Femur (tissue), 1 donor: ENCODE measurements around the gene PXK.

Source experiments
- DNase-seq: peaks from one replicate; pipeline ENCODE4 v3.0.0-alpha.2; 2017

Gene PXK

DNA sequence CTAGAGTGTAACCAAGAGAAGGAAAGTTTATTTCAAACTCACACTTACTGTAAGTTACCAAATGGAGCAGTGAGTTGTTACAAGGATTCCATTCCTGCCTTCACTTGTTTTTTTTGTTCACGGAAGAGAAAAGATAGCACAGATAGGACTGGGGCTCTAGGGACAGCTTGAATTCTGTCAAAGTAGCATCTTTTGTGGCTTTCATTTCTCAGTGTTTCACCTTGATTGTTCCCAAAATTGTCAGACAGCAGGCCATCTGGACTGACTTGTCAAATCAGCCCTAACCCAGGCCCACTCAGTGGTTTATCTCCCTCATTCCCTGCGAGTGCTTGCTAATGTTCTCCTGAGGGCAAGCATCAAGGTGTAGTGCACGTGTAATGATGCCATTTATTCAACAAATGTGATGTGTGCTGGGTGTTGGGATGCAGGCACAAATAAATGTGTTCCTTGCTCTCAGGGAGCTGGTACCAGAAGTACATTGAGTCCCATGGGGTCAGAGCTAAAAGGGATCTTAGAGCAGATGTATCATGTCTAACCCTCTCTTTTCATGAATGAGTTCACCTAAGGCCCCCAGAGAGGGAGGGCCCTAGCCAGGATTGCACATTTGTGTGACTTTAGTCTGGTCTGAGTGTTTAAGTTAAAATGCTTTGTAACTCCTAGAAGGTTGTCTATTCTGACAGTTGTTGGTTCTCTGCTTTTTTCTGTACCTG, 51.8 kb downstream of the PXK start:
- DNase-seq, result no peak

DNA sequence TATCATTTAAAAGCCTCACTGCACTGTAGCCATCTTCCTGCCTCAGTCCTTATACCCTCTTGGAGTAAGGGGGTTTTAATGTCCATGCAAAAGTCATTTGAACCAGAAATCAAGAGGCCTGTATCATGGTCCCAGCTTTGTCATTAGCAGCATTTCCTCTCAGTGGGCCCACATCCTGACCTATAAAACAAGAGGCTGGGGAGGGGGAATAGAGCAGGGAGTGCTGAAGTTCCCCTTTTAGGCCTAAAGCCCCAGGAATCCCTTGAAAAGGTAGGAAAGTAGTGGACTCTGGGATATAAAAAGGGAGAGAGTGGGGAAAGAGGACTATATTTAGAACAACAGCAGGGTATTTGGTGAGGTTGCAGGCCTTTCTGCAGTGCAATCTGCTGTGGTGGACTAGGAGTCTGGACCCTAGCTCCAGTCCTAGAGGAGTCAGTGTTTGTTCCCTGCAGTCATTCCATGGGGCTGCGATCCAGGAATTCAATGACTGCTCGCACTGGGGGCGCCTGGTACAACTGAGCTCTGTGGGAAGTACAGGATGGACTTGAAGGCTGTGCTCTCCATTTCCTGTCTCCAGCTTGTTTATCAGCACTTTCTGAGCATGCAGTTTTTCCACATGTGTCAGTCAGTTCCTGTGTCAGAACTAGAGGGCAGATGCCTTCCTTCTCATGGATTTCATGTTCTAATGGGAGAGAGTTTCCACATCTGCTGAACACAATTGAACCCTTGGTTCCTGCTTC, 54.1 kb downstream of the PXK start:
- peak; percentile 36 for DNase-seq

- no peak for DNase-seq
Measured at GRCh38 chr3:58387650-58388546, 55.2 kb downstream of the PXK start.

GRCh38 chr3:58388550-58389091, 55.9 kb downstream of the PXK start:
- no peak for DNase-seq

DNA sequence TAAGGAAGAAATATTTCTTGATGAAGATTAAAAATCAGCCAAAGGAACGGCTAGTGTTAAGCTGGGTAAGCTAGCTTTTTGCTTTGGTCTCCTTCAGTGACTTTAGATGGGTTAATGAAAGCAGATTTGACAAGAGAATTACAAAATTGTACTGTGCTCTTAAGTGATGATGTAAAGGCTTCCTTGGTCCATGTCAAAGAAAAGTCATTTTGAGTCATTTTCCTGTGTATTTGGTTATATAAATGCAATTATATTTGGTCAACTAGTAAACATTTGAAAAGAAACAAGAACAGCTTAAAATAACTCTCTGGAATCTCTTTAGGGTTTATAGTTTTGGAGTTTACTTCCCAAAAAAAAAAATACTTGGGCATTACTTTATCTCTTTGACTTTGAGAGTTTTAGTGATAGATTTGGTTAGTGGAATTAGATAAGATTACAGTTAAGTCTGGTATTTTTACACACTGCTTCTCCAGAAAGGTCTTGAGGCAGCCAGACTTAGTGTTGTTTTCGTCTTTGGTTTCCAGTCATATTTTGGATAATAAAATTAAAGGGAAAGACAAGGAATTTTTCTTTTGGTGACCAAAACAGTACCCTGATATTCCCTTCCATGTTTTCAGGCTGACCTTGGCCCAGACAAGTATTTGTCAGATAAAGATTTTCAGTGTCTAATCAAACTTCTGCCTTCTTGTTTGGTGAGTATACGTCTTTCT, 58.6 kb downstream of the PXK start:
- DNase-seq, result no peak

DNA sequence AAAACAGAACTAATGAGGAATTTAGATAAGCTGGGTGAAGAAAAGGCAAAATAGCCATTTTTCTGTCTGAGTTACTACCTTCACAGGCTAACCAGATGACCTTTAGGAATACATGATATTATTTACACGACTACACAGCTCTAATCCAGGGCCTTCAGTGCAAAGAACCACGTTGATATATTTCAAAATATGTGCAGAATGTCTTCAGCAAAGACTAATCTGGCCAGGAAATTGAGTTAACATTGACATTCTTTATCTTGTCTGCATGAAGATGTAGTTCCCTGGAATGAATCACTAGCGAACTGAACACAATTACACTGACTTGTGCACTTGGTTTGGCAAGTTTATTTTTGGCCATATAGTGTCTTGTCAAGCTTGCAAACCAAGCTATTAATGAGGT, 59.5 kb downstream of the PXK start:
- DNase-seq, result no peak

DNA sequence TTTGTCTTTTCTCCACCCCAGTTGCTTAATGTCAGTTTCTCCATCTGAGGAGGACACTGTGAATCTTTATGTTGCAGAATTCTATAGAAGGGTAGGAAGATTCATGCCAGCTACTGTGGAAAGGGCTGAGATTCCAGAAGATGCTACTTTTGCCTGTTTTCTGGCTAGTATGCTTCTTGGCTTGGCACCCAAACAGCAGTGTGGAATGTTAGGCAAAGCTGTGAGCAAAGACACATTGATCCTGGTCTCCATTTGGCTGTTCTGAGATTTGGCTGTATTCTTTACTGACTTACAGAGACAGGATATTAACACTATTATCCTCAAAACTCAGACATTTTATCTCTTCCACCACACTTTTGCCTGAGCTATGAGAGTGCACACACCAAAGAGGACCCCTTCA, 61.6 kb downstream of the PXK start:
- DNase-seq, result no peak

- DNase-seq, result no peak
Measured at GRCh38 chr3:58398669-58399333, 66.1 kb downstream of the PXK start.

DNA sequence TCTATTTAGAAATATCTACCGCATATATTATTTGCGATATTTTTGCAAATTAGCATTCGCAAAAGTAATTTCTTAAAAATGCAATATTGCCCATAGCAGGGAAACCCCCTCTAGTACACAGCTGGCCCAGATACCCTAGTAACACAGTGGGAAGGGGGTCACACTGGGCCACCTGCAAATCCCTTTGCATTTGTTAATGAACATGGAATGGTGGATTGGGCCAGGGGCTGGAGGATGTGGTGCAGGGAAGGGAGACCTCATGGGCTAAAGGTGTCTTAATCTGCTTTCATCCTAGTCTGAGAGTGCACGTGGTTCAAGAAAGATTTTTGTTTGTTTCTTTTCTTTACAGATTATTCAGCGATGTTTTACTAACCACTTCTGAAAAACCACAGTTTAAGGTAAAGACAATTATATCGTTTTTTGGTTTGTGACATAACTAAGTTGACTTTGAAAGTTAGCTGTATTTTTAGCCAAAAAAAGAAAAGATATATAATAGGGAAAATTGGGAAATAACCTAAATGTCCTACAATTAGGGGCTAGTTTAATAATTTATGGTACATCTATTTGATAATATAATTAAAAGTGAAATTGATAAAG, 70.9 kb downstream of the PXK start:
- DNase-seq, result no peak

- DNase-seq, result no peak
Measured at GRCh38 chr3:58404396-58404795, 71.7 kb downstream of the PXK start.

DNA sequence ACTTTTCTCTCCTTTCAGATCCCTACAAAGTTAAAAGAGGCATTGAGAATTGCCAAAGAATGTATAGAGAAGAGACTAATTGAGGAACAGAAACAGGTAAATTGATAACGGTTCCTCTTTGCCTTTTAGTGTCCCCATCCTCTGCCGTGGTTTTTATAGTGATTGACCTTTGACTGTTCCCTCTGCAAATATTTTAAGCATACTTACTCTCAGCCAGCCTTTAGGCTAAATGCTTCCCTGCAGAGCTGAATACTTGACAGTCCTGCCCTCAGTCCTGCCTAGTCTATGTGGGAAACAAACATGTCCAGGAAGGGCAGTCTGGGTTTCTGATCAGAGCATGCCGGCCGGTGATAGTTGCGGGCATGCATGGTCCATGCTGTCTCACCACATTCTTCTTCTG, 76.2 kb downstream of the PXK start:
- no peak for DNase-seq

DNA sequence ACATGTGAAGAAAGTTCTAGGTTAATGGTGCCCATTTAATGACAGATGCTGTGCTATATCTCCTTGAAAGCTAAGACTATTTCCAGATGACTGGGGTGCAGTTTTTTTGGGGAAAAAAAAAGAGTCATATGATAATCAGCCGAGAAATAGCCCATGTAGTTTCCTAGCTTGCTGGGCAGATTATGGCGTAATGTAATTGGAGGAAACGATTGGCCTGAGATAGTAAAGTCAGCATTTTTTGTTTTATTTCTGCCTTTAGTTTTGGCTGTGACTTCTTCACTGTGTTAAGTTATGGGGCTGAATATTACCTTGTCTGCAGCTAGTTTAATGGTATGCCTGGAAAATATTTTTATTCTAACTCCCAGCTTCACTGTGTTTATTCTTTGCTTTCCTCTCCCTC, 77.0 kb downstream of the PXK start:
- DNase-seq, result no peak

- no peak for DNase-seq
Measured at GRCh38 chr3:58411036-58411435, 78.3 kb downstream of the PXK start.

GRCh38 chr3:58411851-58412830, 79.4 kb downstream of the PXK start:
- DNase-seq, result no peak

GRCh38 chr3:58414538-58415197, 82.0 kb downstream of the PXK start:
- DNase-seq, result peak; percentile 50

DNA sequence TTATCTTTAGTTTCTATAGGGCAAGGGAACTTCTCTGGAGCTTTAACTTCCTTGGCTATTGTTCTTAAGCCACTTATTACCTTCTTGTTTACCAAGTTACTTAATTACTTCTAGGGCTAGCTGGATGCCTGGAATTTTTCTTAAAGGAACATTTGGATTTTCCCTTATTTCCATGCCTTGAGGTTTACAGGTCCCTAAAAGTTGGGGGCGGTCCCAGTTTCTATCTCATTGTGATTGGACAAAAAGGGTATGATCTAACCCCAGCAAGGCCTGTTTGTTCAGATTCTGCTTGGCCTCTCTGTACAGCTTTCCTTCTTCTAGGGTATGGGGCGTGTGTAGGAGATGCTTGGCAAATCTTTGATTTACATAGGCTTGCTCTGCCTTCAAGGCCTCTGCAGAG, 83.5 kb downstream of the PXK start:
- DNase-seq, result no peak

- DNase-seq, result no peak
Measured at GRCh38 chr3:58417075-58417474, 84.4 kb downstream of the PXK start.

DNA sequence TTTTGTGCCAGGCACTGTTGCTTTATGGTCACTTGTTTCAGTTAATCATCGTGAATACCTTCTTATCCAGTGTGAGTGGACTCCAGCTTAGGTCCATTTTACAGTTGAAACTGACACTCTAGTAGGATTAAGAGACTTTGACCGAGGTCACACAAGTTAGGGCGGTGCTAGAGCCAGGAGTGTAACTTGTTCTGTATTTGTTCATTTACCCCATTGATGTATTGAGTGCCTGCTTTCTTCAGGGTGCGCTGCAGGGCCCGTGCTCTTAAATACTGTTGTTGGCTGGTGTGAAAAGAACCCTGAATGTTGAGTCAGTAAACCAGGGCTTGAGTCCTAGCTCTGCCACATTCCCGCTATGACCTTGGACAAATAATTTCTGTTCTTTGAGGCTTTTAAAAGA, 85.5 kb downstream of the PXK start:
- DNase-seq, result no peak

DNA sequence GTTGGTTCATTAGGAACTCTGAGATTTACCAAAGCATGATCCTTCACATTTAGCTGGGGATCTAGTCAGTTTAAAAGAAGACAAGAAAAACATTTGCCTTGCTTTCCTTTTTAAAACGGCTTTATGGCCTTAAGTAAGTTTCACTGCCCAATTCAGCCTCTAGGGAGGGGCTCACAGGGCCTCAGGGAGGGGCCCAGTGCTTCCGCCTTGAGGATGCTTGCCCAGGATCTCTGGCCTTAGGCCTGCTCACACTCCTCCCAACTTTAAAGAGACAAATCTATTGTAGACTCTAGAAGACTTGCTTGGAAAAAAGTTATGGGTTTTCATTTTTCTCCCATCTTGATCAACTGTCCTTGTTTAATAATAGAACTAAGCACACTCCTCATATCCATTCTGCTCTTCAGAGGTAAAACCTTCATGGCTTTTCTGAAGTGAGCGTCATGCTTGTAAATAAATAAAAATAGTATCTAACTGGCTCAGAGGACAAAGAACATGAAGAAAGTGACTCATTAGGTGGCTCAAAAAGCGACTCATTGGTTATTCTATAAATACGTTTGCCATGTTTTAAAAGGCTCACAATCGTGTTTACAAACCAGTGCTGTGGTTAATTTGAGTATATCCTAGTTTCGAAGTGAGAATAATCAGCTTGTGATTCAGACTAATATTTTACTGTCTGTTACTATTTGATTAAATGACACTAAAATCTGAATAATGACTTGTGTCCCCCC, 87.3 kb downstream of the PXK start:
- DNase-seq, result peak; percentile 54
